Measurements from ENCODE around the gene NUDT6.
"Not testable (repeated sequence)": the region's sequence is repeated elsewhere in the genome, so short reads cannot be mapped to it uniquely, and the experiment has no call there.

Gene NUDT6

DNA sequence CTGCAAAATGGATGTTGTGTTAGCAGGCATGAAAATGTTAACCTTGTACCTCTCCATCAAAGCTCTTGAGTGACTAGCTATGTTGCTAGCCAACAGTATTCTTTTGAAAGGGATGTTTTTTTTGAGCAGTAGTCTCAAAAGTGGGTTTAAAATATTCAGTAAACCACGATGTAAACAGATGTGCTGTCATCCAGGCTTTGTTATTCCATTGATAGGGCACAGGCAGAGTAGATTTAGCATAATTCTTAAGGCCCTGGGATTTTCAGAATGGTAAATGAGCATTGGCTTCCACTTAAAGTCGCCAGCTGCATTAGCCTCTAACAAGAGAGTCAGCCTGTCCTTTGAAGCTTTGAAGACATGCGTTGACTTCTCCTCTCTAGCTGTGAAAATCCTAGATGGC is 77.3 kb downstream of the NUDT6 start:
- TF ChIP-seq, protein P1, sequence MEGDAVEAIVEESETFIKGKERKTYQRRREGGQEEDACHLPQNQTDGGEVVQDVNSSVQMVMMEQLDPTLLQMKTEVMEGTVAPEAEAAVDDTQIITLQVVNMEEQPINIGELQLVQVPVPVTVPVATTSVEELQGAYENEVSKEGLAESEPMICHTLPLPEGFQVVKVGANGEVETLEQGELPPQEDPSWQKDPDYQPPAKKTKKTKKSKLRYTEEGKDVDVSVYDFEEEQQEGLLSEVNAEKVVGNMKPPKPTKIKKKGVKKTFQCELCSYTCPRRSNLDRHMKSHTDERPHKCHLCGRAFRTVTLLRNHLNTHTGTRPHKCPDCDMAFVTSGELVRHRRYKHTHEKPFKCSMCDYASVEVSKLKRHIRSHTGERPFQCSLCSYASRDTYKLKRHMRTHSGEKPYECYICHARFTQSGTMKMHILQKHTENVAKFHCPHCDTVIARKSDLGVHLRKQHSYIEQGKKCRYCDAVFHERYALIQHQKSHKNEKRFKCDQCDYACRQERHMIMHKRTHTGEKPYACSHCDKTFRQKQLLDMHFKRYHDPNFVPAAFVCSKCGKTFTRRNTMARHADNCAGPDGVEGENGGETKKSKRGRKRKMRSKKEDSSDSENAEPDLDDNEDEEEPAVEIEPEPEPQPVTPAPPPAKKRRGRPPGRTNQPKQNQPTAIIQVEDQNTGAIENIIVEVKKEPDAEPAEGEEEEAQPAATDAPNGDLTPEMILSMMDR (IDR thresholded peaks at IDR 0.05; ENCODE audit: low read depth, low read length, missing control alignments): no peak
- no peak overlapping the region for H3K4me3 ChIP-seq (ENCODE audit: low read depth, low read length)
- in situ Hi-C loops (cut with HindIII; ENCODE audit: low sequenced_read_pairs): no loop called here
- no peak for DNase-seq (ENCODE audit: low read depth)

- DNase-seq (ENCODE audit: low read depth); H3K4me3 ChIP-seq (ENCODE audit: low read depth, low read length); in situ Hi-C loops (cut with HindIII; ENCODE audit: low sequenced_read_pairs): not testable (repeated sequence)
Measured at GRCh38 chr4:122844391-122844790, 78.0 kb downstream of the NUDT6 start.

DNA sequence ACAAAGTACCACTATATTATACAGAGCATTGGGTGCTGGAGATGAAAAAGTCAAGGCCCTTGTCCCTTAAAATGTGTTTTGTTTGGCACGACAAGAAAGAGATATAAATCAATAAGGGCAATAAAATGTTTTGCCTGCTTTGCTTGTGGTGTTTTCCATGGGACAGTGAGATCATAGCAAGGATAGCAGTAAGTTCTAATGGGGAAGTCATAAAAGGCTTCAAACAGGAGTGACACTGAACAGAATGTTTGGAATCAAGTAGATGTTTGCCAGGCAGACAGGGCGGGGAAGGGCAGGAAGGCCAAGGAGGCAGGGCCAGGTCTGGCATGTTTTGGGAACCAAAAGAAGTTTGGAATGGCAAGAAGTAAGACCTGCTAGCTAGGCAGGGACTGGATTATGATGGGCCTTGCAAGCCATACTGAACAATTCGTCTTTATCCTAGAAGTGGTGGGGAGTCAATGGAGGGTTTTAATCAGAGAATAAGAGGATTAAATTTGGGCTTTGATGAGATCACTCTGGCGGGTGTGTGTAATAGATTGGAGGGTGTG is 79.3 kb downstream of the NUDT6 start:
- TF ChIP-seq, protein P1 (IDR thresholded peaks at IDR 0.05; ENCODE audit: low read depth, low read length, missing control alignments): no peak
- in situ Hi-C loops (cut with HindIII; ENCODE audit: low sequenced_read_pairs): no loop called here
- H3K4me3 ChIP-seq (ENCODE audit: low read depth, low read length): no peak overlapping the region
- no peak for DNase-seq (ENCODE audit: low read depth)
